HG03469 (cell line): ENCODE results near the gene PCNX3.
"Not testable (repeated sequence)": the region's sequence is repeated elsewhere in the genome, so short reads cannot be mapped to it uniquely, and the experiment has no call there.

Experiments
- ATAC-seq: cut with Tn5 transposase; IDR thresholded peaks from one replicate; pipeline ENCODE4 v1.9.1; 2021; ENCODE audit warnings: mild to moderate bottlenecking, moderate library complexity, moderate number of reproducible peaks; ENCODE audit not compliant: unreplicated experiment

The PCNX3 gene

GRCh38 chr11:65637032-65637557, 21.5 kb downstream of the PCNX3 start:
- ATAC-seq: no peak

DNA sequence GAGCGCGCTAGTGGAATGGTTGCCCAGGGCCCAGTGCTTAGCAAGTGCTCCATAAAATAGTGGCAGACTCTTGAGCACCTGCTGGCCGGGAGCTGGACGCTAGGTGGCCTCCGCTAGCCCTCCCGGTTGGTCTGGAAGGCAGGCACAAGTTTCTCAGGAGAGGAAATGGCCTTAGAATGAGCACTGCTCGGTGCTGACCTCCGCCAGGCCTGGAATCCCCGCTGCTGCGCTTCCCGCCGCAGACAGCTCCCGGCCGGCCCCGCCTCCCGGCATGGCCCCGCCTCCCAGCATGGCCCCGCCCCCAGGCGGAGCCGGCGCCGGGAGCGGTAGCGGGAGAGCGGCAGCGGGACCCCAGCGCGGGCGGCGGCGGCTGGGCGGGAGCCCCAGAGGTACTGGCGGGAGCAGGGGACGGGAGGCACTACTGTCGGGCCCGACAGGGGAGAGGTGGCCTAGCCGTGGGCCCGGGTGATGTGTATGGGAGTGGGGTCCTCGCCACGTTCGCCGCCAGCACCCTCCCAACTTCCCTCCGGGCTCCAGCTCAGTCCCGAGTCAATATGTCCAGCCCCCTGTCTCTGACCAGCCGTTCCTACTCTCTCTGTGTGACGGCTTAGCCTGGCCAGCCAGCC, 22.3 kb downstream of the PCNX3 start, which contains the start of gene SIPA1:
SIPA1 (plus strand) TSS at position 308 of the 626 bp plus-strand sequence. CDS start 2,821 bp downstream, outside the sequence.
- no peak for ATAC-seq

GRCh38 chr11:65639228-65639597, 23.6 kb downstream of the PCNX3 start:
- not testable (repeated sequence) for ATAC-seq

DNA sequence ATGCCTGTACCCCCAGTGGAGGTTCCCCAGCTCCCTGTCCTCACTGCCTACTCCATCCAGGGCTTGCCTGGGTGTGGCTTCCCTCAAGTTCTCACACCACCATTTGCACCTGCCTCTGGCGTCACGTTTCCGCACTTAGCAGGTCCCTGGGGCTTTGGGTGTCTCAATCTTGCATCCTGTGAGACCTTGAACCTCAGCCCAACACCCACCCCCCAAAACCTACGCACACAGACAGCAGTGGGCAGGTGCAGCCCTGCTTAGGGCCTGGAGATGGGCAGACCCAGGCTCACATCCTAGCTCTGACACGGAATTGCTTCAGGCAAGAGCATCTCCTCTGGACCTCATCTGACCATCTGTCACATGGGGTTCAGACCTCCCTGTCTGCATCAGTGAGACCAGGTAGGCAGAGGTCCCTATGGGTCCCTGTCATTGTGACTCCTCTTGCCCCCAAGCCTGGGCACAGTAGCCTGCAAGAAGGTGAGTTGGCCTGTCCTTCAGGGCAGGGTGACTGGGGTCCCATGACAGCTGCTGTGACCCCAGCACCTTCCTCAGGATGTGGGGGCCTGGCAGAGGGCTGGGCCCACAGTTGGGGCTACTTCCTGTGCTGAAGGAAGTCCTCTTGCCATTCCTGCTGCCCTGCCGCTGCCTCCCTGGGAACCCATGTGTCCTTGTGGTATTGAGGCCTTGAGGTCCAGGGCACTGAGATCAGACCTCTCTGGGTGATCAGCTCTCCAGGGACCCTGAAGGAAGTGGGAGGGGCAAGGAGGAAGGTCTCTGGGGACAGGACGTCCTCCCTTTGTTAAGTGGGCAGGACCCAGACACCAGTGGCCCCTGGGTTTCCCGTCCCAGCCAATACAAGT, 24.3 kb downstream of the PCNX3 start:
- no peak for ATAC-seq

GRCh38 chr11:65640483-65641296, 25.1 kb downstream of the PCNX3 start:
- ATAC-seq: no peak

- ATAC-seq: no peak
Observed at GRCh38 chr11:65641297-65642013, 25.9 kb downstream of the PCNX3 start.

GRCh38 chr11:65642014-65642671, 26.6 kb downstream of the PCNX3 start:
- ATAC-seq: no peak

DNA sequence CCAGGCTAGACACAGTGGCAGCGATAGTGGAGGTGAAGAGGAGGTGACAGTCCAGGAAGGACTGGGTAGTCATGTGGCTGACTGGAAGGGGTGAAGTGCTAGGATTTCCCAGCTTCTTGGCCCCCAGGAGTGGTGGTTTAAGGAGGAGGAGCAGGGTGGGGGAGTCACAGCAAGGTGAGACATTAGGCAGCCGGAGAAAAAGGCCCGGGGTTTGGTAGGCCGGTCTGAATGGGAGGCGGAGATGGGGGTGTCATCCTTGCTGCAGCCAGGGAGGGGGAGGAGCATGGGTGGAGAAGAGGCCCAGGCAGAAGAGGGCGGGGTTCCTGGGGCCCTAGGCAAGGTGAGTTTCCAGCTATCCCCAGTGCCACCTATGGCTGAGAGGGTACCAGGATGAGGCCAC, 28.4 kb downstream of the PCNX3 start:
- no peak for ATAC-seq

GRCh38 chr11:65644837-65645236, 29.3 kb downstream of the PCNX3 start:
- ATAC-seq: no peak

DNA sequence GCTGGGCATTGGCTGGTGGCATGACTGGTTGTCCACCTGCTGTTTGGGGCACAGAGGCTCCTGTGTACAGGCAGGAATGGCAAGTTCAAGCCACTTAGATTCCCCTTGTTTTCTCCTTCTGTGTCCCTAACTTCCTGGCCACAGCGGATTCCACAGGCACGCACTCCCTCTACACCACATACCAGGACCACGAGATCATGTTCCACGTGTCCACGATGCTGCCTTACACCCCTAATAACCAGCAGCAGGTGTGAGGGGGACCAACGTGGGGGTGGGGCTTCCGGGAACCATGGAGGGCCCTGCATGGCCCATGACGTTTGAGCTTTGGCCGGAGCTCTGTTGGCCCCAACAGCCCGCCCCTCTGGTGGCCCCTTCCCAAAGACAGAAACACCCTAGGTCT, 30.1 kb downstream of the PCNX3 start:
- ATAC-seq: no peak

DNA sequence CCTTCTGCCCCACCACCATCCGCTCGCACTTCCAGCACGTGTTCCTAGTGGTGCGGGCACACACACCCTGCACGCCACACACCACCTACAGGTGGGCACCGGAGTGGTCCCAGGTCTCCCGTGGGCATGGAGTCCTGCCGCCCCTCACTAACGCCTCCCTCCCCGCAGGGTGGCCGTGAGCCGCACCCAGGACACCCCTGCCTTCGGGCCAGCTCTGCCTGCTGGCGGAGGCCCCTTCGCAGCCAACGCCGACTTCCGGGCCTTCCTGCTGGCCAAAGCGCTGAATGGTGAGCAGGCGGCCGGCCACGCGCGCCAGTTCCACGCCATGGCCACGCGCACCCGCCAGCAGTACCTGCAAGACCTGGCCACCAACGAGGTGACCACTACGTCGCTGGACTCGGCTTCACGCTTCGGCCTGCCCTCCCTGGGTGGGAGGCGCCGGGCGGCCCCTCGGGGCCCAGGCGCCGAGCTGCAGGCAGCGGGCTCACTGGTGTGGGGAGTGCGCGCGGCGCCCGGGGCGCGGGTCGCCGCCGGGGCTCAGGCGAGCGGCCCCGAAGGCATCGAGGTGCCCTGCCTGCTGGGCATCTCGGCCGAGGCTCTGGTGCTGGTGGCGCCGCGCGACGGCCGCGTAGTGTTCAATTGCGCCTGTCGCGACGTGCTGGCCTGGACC, 30.8 kb downstream of the PCNX3 start:
- no peak for ATAC-seq

GRCh38 chr11:65646958-65647701, 31.6 kb downstream of the PCNX3 start:
- ATAC-seq: no peak

DNA sequence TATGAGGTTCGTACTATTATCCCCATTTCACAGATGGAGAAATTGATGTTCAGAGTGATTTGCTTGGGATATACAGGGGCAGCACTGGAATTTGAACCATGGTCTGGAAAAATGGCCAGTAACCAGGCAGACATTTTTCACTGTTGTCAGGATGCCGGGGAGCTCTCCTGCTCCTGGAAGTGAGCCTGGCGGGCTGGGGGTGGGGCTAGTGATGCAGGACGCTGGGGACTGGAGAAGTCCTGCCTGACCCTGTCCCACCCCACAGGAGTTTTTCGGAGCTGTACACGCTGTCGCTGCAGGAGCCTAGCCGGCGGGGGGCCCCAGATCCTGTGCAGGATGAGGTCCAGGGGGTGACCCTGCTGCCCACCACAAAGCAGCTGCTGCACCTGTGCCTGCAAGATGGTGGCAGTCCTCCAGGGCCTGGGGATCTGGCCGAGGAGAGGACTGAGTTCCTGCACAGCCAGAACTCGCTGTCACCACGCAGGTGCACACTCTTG, 33.5 kb downstream of the PCNX3 start:
- no peak for ATAC-seq

DNA sequence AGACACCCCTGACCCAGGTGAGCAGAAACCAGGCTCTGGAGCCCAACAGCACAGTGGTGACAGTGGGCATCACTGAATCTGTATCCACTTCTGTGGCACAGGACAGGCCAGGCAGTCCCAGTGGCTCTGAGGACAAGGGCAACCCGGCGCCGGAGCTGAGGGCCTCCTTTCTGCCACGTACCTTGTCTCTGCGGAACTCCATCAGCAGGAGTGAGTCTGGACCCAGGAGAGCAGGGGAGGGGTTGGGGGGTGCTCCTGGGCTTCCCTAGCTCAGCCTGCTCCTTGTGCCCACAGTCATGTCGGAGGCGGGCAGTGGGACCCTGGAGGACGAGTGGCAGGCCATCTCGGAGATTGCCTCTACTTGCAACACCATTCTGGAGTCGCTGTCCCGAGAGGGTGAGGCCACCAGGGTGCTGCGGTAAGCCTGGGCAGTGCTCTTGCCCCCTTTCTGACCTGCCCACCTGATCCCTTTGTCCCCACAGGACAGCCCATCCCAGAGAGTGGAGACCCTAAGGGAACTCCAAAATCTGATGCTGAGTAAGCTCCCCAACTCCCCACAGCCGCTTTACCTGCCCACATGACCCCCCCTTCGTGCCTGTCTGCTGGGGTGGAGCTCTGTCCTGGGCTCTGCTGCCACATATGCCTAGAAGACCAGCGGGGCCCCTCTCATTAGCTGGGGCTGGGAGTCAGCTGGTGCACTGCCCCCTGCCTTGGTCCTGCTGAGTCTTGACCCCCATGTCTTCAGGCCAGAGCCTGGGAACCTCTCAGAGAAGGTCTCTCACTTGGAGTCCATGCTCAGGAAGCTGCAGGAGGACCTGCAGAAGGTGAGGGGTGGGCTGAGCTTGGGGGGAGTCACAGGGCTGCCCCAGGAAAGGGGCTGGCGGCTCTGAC, 34.3 kb downstream of the PCNX3 start:
- ATAC-seq: no peak

GRCh38 chr11:65650547-65651338, 35.2 kb downstream of the PCNX3 start:
- no peak for ATAC-seq

DNA sequence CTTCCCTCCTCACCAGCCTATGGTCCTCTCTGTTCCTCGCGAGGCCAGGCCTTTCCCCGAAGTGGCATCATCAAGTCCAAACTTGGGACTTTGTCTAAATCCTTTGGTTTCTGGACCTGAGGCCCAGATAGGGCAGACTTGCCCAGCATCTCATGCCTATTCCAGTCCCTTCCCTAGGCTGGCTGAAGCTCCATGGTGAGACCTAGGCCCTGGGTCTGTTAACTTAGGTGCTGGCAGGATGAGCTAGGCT, 35.7 kb downstream of the PCNX3 start:
- no peak for ATAC-seq
